DOHH2 (cell line): Measurements from ENCODE around the gene PGRMC1.

Source experiments
- H3F3A ChIP-seq: fragments of 200-600 bp; sonication (generic), shearing (Covaris generic); 2 replicates; pipeline ENCODE4 v1.6.0; 2016; ENCODE audit warnings: antibody characterized with exemption, mild to moderate bottlenecking; ENCODE audit not compliant: control insufficient read depth, insufficient read depth
- H3K27ac ChIP-seq: fragments of 200-600 bp; sonication (generic); 2 replicates; pipeline ENCODE4 v1.5.1; 2014; ENCODE audit warnings: low read depth, mild to moderate bottlenecking, low read length, moderate library complexity
- H3K27me3 ChIP-seq: fragments of 200-600 bp; sonication (generic); 2 replicates; pipeline ENCODE4 v1.6.1; 2014; ENCODE audit warnings: mild to moderate bottlenecking, low read length, mixed read lengths; ENCODE audit not compliant: control insufficient read depth
- H3K36me3 ChIP-seq: fragments of 200-600 bp; sonication (generic); 2 replicates; pipeline ENCODE4 v1.6.1; 2014; ENCODE audit warnings: mild to moderate bottlenecking, low read length, moderate library complexity, mixed read lengths; ENCODE audit not compliant: control insufficient read depth
- H3K4me1 ChIP-seq: fragments of 200-600 bp; sonication (generic); 2 replicates; pipeline ENCODE4 v1.6.1; 2014; ENCODE audit warnings: mild to moderate bottlenecking, low read length, mixed read lengths; ENCODE audit not compliant: control insufficient read depth
- H3K4me2 ChIP-seq: fragments of 200-600 bp; sonication (generic); 2 replicates; pipeline ENCODE4 v1.6.0; 2014; ENCODE audit warnings: mild to moderate bottlenecking, low read length, moderate library complexity
- H3K4me3 ChIP-seq: fragments of 200-600 bp; sonication (generic); 2 replicates; pipeline ENCODE4 v1.5.1; 2014; ENCODE audit warnings: mild to moderate bottlenecking, low read length, mixed read lengths
- H3K79me2 ChIP-seq: fragments of 200-600 bp; sonication (generic); 2 replicates; pipeline ENCODE4 v1.6.1; 2014; ENCODE audit warnings: mild to moderate bottlenecking, low read length, mixed read lengths; ENCODE audit not compliant: control insufficient read depth
- H3K9me2 ChIP-seq: fragments of 200-600 bp; sonication (generic); replicated peaks from 2 replicates; pipeline ENCODE4 v1.6.1; 2014; ENCODE audit warnings: mild to moderate bottlenecking, low read length, mixed read lengths; ENCODE audit not compliant: control insufficient read depth
- H3K9me3 ChIP-seq: fragments of 200-600 bp; sonication (generic); 2 replicates; pipeline ENCODE4 v1.6.1; 2014; ENCODE audit warnings: antibody characterized with exemption, low read length, mixed read lengths; ENCODE audit not compliant: control insufficient read depth, insufficient read depth
- H4K20me1 ChIP-seq: fragments of 200-600 bp; sonication (generic); 2 replicates; pipeline ENCODE4 v1.6.0; 2014; ENCODE audit warnings: low read depth, mild to moderate bottlenecking, antibody characterized with exemption, low read length, moderate library complexity; ENCODE audit not compliant: control insufficient read depth, insufficient read depth
- EZH2phosphoT487 ChIP-seq: fragments of 200-600 bp; sonication (generic); IDR thresholded peaks from 2 replicates; pipeline ENCODE4 v1.6.1; 2017; ENCODE audit warnings: borderline replicate concordance, mild to moderate bottlenecking, antibody characterized with exemption, low read length, moderate library complexity, mixed read lengths
- TF ChIP-seq, protein P1 (sequence below): fragments of 200-600 bp; sonication (generic); IDR thresholded peaks from one replicate; pipeline ENCODE4 v1.5.1; 2014; ENCODE audit warnings: antibody characterized with exemption, mild to moderate bottlenecking, low read depth, low read length; ENCODE audit not compliant: poor library complexity, severe bottlenecking

Gene PGRMC1

DNA sequence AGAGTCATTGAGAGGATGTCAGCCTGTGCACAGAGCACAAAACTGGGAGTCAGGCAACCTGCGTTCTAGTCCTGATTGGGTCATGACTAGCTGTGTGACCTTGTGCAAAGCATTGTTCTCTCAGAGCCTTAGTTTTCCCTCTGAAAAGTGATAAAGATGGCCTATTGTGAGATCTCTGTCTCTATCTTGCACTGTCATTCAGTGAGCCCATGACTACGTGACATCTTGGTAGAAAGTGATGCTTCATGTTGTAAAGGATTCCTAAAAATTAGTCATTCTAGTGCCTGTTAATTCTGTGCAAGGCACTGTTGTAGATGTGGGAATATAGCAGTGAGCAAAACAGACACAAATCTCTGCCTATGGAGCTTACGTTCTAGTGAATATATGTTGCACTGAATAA lies 2.5 kb downstream of the PGRMC1 start:
- Histone ChIP-seq H3K9me2 (no peaks in the 10 kb centered on the region), H4K20me1 (peaks cover 4% of the 10 kb centered on the region; the same call in 1 of the 2 replicates), H3K36me3 (peaks cover 24% of the 10 kb centered on the region), H3K27ac (no peak overlapping the region), H3K27me3 (peaks cover 8% of the 10 kb centered on the region), H3K4me3 (peak overlapping the region; percentile 20; the same call in 1 of the 2 replicates), H3K9me3 (no peaks in the 10 kb centered on the region), H3K4me2 (peak overlapping the region; percentile 34), H3F3A (no peaks in the 10 kb centered on the region), H3K4me1 (peaks cover 17% of the 10 kb centered on the region), H3K79me2 (peaks cover 38% of the 10 kb centered on the region)
- TF ChIP-seq, protein P1, sequence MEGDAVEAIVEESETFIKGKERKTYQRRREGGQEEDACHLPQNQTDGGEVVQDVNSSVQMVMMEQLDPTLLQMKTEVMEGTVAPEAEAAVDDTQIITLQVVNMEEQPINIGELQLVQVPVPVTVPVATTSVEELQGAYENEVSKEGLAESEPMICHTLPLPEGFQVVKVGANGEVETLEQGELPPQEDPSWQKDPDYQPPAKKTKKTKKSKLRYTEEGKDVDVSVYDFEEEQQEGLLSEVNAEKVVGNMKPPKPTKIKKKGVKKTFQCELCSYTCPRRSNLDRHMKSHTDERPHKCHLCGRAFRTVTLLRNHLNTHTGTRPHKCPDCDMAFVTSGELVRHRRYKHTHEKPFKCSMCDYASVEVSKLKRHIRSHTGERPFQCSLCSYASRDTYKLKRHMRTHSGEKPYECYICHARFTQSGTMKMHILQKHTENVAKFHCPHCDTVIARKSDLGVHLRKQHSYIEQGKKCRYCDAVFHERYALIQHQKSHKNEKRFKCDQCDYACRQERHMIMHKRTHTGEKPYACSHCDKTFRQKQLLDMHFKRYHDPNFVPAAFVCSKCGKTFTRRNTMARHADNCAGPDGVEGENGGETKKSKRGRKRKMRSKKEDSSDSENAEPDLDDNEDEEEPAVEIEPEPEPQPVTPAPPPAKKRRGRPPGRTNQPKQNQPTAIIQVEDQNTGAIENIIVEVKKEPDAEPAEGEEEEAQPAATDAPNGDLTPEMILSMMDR = no peak
- TF ChIP-seq EZH2phosphoT487 = no peak

DNA sequence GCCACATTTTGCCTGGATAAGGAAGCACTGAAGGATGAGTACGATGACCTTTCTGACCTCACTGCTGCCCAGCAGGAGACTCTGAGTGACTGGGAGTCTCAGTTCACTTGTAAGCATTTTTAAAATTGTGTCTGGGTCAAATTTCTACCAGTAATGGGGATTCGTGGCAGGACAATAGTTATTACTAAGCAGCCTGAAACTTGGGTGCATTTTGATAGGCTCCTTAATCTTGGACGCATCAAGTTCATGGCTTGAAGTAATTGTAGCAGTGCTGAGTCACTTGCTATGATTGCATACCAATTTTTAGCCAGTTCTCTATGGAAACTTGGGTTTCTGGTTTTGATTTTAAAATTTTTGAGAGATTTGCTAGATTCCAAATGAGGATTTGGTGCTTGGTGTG lies 4.3 kb downstream of the PGRMC1 start:
- Histone ChIP-seq H3K4me3 (no peak overlapping the region), H3K4me1 (peaks cover 17% of the 10 kb centered on the region), H3K79me2 (peaks cover 38% of the 10 kb centered on the region), H3K4me2 (no peak overlapping the region), H4K20me1 (peaks cover 4% of the 10 kb centered on the region; the same call in 1 of the 2 replicates), H3K9me3 (no peaks in the 10 kb centered on the region), H3F3A (no peaks in the 10 kb centered on the region), H3K36me3 (peaks cover 39% of the 10 kb centered on the region), H3K9me2 (no peaks in the 10 kb centered on the region), H3K27ac (no peak overlapping the region), H3K27me3 (peaks cover 3% of the 10 kb centered on the region)
- TF ChIP-seq, protein P1 = no peak
- TF ChIP-seq EZH2phosphoT487 = no peak

DNA sequence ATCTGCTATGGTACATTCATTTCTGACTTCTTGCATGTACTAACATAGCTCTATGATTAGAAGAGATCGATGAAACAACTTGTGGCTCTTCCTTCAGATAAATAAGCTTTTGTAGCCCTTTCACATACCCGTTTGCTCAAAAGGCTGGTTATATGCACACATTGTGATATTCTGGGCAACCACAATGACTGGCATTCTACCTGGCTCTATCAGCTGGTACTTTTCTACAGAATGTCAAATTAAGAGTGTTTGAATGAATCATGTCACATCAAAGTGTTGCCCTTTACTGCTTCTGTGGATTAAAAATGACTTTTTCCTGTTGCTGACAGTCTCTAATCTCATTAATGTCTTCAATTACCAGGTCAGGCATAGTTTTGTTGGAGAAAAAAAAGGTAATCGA lies 11.6 kb downstream of the PGRMC1 start:
- Histone ChIP-seq H3K4me1 (no peaks in the 10 kb centered on the region), H3K27me3 (no peaks in the 10 kb centered on the region), H3K36me3 (peaks cover 28% of the 10 kb centered on the region), H4K20me1 (no peaks in the 10 kb centered on the region), H3K9me2 (no peaks in the 10 kb centered on the region), H3K79me2 (no peaks in the 10 kb centered on the region), H3K9me3 (no peaks in the 10 kb centered on the region), H3K4me2 (no peak overlapping the region), H3K27ac (no peak overlapping the region), H3F3A (no peaks in the 10 kb centered on the region), H3K4me3 (no peak overlapping the region)
- TF ChIP-seq, protein P1 = no peak
- no peak for TF ChIP-seq EZH2phosphoT487
